ENCODE data around the gene FOXC1.

DNA sequence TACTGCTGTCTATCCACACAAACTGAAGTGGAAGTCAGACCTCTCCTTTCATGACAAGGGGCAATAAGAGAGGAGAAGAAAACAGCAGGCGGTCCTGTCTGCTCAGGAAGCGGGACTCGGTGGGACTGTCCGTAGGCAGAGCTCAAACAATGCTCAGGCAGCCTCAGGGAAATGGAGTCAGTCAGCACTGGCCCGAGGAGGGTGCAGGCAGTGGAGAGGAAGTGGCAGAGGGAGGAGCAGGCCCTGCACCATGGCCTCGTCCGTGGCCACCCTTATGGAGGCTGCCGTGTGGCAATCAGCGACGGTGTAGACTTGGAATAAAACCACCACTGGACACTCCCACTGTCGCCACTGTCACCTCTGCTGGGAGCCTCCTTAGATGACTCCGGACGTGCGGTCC, 19.6 kb downstream of the FOXC1 start:
- TF ChIP-seq CTCF (IDR thresholded peaks at IDR 0.05) (no peak), POLR2A (IDR thresholded peaks at IDR 0.05) (no peak), EP300 (IDR thresholded peaks at IDR 0.05) (no peak)

Measured in tibial nerve (tissue), 4 donors.